Measurements from ENCODE around the gene ZNF74.
"Not testable (repeated sequence)": the region's sequence is repeated elsewhere in the genome, so short reads cannot be mapped to it uniquely, and the experiment has no call there.

The ZNF74 gene

DNA sequence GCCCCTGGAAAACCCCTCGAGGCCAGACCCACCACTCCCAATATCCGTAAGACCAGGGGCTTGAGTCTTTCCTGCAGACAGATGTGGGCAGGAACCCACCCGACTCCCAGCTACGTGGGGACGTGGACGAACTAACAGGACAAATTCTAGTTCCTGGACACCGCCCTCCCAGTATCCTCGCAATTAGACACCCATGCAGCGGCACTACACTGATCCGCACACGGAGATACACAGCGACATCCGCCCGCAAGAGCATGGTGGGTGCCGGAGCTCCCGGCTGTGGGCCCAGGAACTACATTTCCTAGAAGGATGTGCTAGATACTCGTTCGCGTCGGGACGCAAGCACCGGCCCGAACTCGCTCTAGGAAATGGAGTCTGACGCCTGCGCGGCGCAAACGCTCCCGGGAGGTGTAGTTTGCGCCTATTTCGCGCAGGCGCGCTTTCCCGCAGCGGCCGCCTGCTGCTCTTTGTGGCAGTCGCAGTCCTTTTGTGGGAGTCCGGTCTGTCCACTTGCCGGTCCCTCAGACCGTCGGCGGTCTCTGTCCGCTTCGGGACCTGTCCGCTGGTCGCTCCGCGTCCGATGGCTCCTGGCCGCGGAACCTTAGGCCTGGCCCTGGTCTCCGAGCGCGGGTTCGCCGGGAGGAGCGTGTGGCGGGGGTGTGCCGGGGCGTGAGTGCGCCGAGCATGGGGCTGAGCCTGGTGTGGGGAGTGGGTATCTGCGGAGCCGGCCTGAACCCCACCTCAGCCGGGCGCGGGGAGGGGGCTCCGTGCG lies at the start of gene ZNF74:
ZNF74 (plus strand) TSS at position 447 of the 772 bp plus-strand sequence. CDS start 478 bp downstream, outside the sequence.
- DNase-seq (ENCODE audit: low read depth in 3 of 3): peak; percentile 62 to 71 (median 67)

DNA sequence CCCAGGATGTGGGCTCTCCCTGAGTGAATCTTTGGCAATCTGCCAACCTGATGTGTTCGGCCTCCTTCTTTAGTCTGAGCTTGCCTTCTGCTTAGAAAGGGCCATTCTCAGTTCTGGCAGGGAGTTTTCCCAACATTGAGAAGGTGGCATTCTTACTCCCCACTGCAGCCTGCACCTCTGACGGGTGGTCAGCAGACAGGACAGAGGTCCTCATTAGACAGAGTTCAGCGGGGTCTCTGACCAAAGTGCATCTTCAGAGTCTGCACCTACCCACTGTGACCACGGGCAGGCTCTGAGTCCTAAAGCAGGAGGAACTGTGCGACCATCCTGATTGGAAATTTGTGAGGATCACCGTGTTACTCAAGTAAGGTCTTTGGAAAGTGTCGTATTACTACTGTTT lies 47.4 kb upstream of the ZNF74 start:
- DNase-seq (ENCODE audit: low read depth in 3 of 3): not testable (repeated sequence)

GRCh38 chr22:20352536-20352935 lies 41.4 kb upstream of the ZNF74 start:
- DNase-seq (ENCODE audit: low read depth in 3 of 3): not testable (repeated sequence)

GRCh38 chr22:20354238-20354975 lies 39.5 kb upstream of the ZNF74 start:
- DNase-seq (ENCODE audit: low read depth in 3 of 3): no peak

DNA sequence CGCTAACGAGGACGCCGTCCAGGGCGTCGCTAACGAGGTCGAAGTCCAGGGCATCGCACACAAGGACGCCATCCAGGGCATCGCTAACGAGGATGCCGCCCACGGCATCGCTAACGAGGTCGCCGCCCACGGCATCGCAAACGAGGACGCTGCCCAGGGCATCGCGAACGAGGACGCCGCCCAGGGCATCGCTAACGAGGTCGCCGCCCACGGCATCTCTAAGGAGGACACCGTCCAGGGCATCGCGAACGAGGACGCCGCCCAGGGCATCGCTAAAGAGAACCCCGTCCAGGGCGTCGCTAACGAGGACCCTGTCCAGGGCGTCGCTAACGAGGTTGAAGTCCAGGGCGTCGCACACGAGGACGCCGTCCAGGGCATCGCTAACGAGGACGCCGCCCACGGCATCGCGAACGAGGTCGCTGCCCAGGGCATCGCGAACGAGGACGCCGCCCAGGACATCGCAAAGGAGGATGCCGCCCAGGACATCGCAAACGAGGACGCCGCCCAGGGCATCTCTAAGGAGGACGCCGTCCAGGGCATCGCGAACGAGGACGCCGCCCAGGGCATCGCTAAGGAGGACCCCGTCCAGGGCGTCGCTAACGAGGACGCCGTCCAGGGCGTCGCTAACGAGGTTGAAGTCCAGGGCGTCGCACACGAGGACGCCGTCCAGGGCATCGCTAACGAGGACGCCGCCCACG lies 37.9 kb upstream of the ZNF74 start:
- DNase-seq (ENCODE audit: low read depth in 3 of 3): not testable (repeated sequence)

- DNase-seq (ENCODE audit: low read depth in 3 of 3): not testable (repeated sequence)
These were observed 37.0 kb upstream of the ZNF74 start for GRCh38 chr22:20356906-20357305.

GRCh38 chr22:20357967-20358366 lies 36.0 kb upstream of the ZNF74 start:
- DNase-seq (ENCODE audit: low read depth in 3 of 3): not testable (repeated sequence)

- not testable (repeated sequence) for DNase-seq (ENCODE audit: low read depth in 3 of 3)
These were observed 35.3 kb upstream of the ZNF74 start for GRCh38 chr22:20358503-20359239.

DNA sequence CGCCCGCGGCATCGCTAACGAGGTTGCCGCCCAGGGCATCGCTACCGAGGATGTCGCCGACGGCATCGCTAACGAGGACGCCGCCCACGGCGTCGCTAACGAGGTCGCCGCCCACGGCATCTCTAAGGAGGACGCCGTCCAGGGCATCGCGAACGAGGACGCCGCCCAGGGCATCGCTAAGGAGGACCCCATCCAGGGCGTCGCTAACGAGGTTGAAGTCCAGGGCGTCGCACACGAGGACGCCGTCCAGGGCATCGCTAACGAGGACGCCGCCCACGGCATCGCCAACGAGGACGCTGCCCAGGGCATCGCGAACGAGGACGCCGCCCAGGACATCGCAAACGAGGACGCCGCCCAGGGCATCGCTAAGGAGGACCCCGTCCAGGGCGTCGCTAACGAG lies 33.7 kb upstream of the ZNF74 start:
- not testable (repeated sequence) for DNase-seq (ENCODE audit: low read depth in 3 of 3)

GRCh38 chr22:20360866-20361751 lies 32.8 kb upstream of the ZNF74 start:
- not testable (repeated sequence) for DNase-seq (ENCODE audit: low read depth in 3 of 3)

- not testable (repeated sequence) for DNase-seq (ENCODE audit: low read depth in 3 of 3)
These were observed 32.2 kb upstream of the ZNF74 start for GRCh38 chr22:20361752-20362229.

DNA sequence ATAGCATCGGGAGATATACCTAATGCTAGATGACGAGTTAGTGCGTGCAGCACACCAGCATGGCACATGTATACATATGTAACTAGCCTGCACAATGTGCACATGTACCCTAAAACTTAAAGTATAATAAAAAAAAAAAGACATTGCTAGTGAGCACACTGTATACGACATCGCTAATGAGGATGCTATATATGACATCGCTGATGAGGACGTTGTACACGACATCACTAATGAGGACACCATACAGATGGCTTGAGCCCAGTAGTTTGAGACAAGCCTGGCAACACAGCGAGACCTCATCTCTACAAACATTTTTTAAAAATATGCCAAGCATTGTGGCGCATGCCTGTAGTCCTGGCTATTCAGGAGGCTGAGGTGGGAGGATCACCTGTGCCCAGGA lies 31.5 kb upstream of the ZNF74 start:
- not testable (repeated sequence) for DNase-seq (ENCODE audit: low read depth in 3 of 3)

DNA sequence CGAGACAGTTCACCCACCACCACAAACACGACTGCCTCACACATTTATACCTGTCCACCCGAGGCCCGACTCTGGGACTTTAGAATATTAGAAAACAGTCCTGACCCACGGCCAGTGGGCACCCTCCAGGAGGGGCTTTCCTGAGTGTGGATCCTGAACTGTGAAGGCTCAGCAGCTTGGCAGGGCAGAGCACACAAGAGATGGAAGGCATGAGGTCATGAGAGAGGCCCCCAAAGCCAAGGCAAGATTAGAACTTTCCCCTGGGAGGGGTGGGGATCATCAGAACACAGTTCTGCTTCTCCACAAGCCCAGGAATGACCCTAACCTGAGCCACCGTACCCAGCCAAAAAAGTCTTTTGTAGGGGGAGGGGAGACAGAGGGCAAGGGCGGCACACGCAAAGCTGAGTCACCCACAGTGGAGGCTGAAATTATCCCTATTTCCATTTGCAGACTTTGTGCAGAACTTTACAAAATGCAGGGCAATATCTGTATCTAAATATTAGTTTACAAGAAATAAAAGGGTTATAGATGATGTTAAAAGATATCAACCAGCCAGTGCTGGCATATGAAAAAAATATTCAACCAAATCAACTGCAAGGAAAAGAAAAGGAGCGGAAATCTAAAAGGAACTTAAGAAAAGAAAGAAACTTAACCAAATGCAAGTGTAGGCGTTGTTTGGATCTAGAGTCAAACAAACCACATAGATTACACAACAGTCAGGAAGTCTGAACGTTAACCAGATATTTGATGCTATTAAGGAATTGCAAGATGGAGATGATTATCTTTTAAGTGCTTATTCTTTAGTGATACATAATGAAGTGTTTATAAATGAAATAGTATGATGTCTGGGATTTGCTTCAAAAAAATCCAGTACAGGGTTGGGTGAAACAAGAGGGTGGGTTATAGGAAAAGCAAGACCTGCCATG lies 29.4 kb upstream of the ZNF74 start:
- not testable (repeated sequence) for DNase-seq (ENCODE audit: low read depth in 3 of 3)

DNA sequence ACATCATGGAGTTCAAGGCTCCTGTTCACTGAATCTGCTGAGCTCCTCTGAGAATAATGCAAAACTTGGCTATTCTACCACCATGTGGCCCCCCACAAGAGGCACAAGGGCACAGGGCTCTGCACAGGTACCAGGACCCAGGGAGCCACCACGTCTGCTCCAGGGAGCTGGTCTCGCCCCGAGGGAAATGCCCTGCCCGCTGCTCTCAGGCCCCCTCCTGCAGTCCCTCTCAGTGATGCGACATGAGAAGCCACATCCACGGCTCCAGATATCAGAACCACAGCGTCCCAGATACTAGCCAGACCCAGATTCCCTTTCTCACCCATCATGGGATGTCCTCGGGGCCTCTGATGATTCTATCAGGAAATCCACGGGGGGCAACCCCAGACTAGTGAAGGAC lies 27.1 kb upstream of the ZNF74 start:
- not testable (repeated sequence) for DNase-seq (ENCODE audit: low read depth in 3 of 3)

DNA sequence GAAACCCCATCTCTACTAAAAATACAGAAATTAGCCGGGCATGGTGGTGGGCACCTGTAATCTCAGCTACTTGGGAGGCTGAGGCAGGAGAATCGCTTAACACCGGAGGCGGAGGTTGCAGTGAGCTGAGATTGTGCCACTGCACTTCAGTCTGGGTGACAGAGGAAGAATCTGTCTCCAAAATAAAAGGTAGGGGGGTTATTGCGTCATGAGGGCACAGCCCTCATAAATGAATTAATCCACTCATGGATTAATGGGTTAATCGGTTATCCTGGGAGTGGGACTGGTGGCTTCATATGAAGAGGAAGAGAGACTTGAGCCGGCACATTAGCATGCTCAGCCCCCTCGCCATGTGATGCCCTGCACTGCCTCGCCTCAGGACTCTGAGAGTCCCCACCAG lies 25.1 kb upstream of the ZNF74 start:
- DNase-seq (ENCODE audit: low read depth in 3 of 3): not testable (repeated sequence)

DNA sequence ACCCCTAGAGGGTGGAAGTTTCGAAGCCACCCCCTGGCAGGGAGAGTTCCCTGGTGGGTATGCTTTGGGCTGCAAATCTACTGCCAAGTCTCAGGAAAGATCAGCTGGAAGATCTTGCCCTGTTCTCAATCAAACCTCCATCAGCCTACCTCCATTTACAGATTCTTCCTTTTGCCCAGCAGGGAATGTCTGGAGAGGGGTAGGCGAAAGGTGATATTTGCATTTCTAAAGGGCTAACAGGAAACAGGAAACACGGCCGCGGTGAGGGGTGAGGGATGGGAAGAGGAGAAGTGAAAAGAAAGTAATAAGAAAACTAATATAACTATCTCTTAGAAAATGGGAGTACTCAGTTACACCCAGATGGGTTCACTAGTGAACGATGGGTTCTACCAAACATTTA lies 22.3 kb upstream of the ZNF74 start:
- not testable (repeated sequence) for DNase-seq (ENCODE audit: low read depth in 3 of 3)

DNA sequence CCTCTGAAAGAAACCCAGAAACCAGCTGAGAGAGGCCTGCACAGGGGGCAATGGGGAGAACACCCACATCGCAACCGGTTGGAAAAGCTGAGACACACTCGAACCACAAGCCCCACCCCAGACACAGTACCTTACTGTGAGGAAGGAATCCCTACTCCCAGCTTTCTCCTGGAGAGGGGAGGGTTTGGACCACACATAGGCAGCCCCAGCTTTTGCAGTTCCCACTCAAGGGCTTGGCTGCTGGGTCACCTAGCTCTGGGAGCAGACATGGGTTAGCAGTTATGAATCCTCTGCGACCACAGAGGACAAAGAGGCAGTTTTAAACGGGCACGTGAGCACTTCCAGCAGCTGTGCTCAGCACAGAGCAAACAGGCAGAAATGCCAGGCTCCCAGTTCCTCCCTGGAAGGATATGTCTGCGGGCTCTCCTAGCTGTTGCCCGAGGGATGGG lies 21.5 kb upstream of the ZNF74 start:
- not testable (repeated sequence) for DNase-seq (ENCODE audit: low read depth in 3 of 3)

- DNase-seq (ENCODE audit: low read depth in 3 of 3): not testable (repeated sequence)
These were observed 20.7 kb upstream of the ZNF74 start for GRCh38 chr22:20373195-20373706.

GRCh38 chr22:20374130-20374529 lies 19.8 kb upstream of the ZNF74 start:
- not testable (repeated sequence) for DNase-seq (ENCODE audit: low read depth in 3 of 3)

Measured in stimulated activated CD4-positive, alpha-beta T cell treated with anti-CD3 and anti-CD28 coated beads, TNF-alpha, amount 100 ng/mL, for 4 hours (primary cell).